GM13976 (cell line): ENCODE data around the gene DIRAS1.
A peak's percentile ranks its signal among the peaks of the same experiment; 100 is the strongest.
"Not testable (repeated sequence)": the region's sequence is repeated elsewhere in the genome, so short reads cannot be mapped to it uniquely, and the experiment has no call there.

Experiments
- DNase-seq: peaks from one replicate; pipeline ENCODE4 v3.0.0; 2012; ENCODE audit warnings: low spot score
- CTCF ChIP-seq: IDR thresholded peaks from 2 replicates; pipeline ENCODE4 v1.5.1; 2012; ENCODE audit warnings: borderline replicate concordance, mild to moderate bottlenecking; ENCODE audit not compliant: insufficient read depth; ENCODE audit errors: extremely low read depth, missing control alignments, control extremely low read depth
- in situ Hi-C: fragments of 300-500 bp; cut with MboI; formaldehyde crosslinking; loops from one replicate; pipeline ENCODE4 v1.12.0; 2022; ENCODE audit warnings: low sequenced_read_pairs, mixed read lengths, inconsistent platforms; ENCODE audit not compliant: unreplicated experiment

Gene DIRAS1

GRCh38 chr19:2686360-2686759 is 34.8 kb downstream of the DIRAS1 start:
- DNase-seq: no peak
- in situ Hi-C loops: no loop called here
- no peak for TF ChIP-seq CTCF

GRCh38 chr19:2685204-2685704 is 35.9 kb downstream of the DIRAS1 start:
- TF ChIP-seq CTCF: no peak
- in situ Hi-C loops: no loop called here
- no peak for DNase-seq

- in situ Hi-C loops: no loop called here
- TF ChIP-seq CTCF: no peak
- DNase-seq: no peak
Measured at GRCh38 chr19:2683430-2684003, 37.7 kb downstream of the DIRAS1 start.

- in situ Hi-C loops: no loop called here
Measured at GRCh38 chr19:2680808-2681207, 40.4 kb downstream of the DIRAS1 start.

GRCh38 chr19:2679439-2679838 is 41.7 kb downstream of the DIRAS1 start:
- in situ Hi-C loops: no loop called here
- TF ChIP-seq CTCF: no peak
- DNase-seq: no peak

More at GRCh38 chr19:2680808-2681207, 40.4 kb downstream of the DIRAS1 start:
- no peak for TF ChIP-seq CTCF
- peak; percentile 60 for DNase-seq

GRCh38 chr19:2678948-2679347 is 42.2 kb downstream of the DIRAS1 start:
- DNase-seq, in situ Hi-C loops: not testable (repeated sequence)

GRCh38 chr19:2678044-2678671 is 43.0 kb downstream of the DIRAS1 start:
- peak; percentile 82 for DNase-seq
- no peak for TF ChIP-seq CTCF
- in situ Hi-C loops: no loop called here
